Putamen (tissue), 1 donor: Measurements from ENCODE around the gene NFKBIL1.
"Not testable (repeated sequence)": the region's sequence is repeated elsewhere in the genome, so short reads cannot be mapped to it uniquely, and the experiment has no call there.

Experiments used
- DNase-seq: peaks from one replicate; pipeline ENCODE4 v3.0.0-alpha.2; 2016; ENCODE audit warnings: low spot score

NFKBIL1 gene

GRCh38 chr6:31580807-31581433 lies 33.5 kb downstream of the NFKBIL1 start:
- peak; percentile 69 for DNase-seq

GRCh38 chr6:31581434-31582229 lies 34.2 kb downstream of the NFKBIL1 start:
- DNase-seq = no peak

- DNase-seq = no peak
Measured at GRCh38 chr6:31582230-31582643, 34.8 kb downstream of the NFKBIL1 start, which contains the start of gene LTB. LTB (minus strand) TSS chr6:31582424; CDS start chr6:31582417, 7 bp downstream.

GRCh38 chr6:31585491-31585890 lies 38.1 kb downstream of the NFKBIL1 start:
- DNase-seq = no peak

GRCh38 chr6:31586008-31586407 lies 38.6 kb downstream of the NFKBIL1 start, which contains the start of gene LST1:
LST1 (plus strand) TSS chr6:31586277; CDS start chr6:31587300, 1,023 bp downstream.
- no peak for DNase-seq

- DNase-seq = no peak
Measured at GRCh38 chr6:31586599-31587281, 39.3 kb downstream of the NFKBIL1 start.

- no peak for DNase-seq
Measured at GRCh38 chr6:31587791-31588777, 40.7 kb downstream of the NFKBIL1 start.

GRCh38 chr6:31588871-31589650 lies 41.7 kb downstream of the NFKBIL1 start:
- no peak for DNase-seq

- not testable (repeated sequence) for DNase-seq
Measured at GRCh38 chr6:31590691-31591090, 43.3 kb downstream of the NFKBIL1 start.

- no peak for DNase-seq
Measured at GRCh38 chr6:31592396-31592771, 45.0 kb downstream of the NFKBIL1 start.

GRCh38 chr6:31597006-31597405 lies 49.6 kb downstream of the NFKBIL1 start:
- no peak for DNase-seq

GRCh38 chr6:31607317-31607716 lies 59.9 kb downstream of the NFKBIL1 start:
- DNase-seq = no peak
